Tibial artery (tissue), 4 donors: Measurements from ENCODE around the gene SNX9.
"Not testable (repeated sequence)": the region's sequence is repeated elsewhere in the genome, so short reads cannot be mapped to it uniquely, and the experiment has no call there.

ENCODE experiments used
- DNase-seq, 2 donors: peaks; one replicate each; pipeline ENCODE4 v3.0.0-alpha.2; 2019
- H3K27ac ChIP-seq, 2 donors: fragments of 200-600 bp; sonication (generic) in 1 of 2; 1 replicate in 1 of 2; 2 replicates in 1 of 2; pipeline ENCODE4 v1.5.1; 2018 to 2019; ENCODE audit warnings: mild to moderate bottlenecking in 1 of 2
- H3K27me3 ChIP-seq, 2 donors: fragments of 200-600 bp; sonication (generic) in 1 of 2; one replicate each; pipeline versions ENCODE4 v1.5.1 to v1.6.0; 2016 to 2019
- H3K36me3 ChIP-seq, 3 donors: fragments of 200-600 bp; sonication (generic) in 2 of 3; one replicate each; pipeline ENCODE4 v1.5.1; 2016 to 2019; ENCODE audit warnings: mild to moderate bottlenecking in 2 of 3
- H3K4me1 ChIP-seq, 4 donors: fragments of 200-600 bp; sonication (generic) in 2 of 4; 1 replicate in 3 of 4; 2 replicates in 1 of 4; pipeline ENCODE4 v1.5.1; 2016 to 2019
- H3K4me3 ChIP-seq, 2 donors: fragments of 200-600 bp; sonication (generic) in 1 of 2; 1 replicate in 1 of 2; 2 replicates in 1 of 2; pipeline ENCODE4 v1.5.1; 2018 to 2019; ENCODE audit warnings: mild to moderate bottlenecking in 2 of 2
- H3K9me3 ChIP-seq, 3 donors: fragments of 200-600 bp; sonication (generic) in 1 of 3; one replicate each; pipeline ENCODE4 v1.5.1; 2016 to 2019
- intact Hi-C: fragments of 100-400 bp; cut with DNase I; formaldehyde crosslinking; loops from one replicate; pipeline ENCODE4 v1.15.0; 2023; ENCODE audit warnings: low total_unique reads
- TF ChIP-seq, protein P1 (sequence below), 2 experiments: fragments of 200-600 bp in 1 of 2; fragments of 450-650 bp in 1 of 2; IDR thresholded peaks; one replicate each; pipeline ENCODE4 v1.5.1; 2017 to 2019; ENCODE audit warnings: antibody characterized with exemption in 2 of 2, mild to moderate bottlenecking in 1 of 2, moderate library complexity in 1 of 2

Gene SNX9

DNA sequence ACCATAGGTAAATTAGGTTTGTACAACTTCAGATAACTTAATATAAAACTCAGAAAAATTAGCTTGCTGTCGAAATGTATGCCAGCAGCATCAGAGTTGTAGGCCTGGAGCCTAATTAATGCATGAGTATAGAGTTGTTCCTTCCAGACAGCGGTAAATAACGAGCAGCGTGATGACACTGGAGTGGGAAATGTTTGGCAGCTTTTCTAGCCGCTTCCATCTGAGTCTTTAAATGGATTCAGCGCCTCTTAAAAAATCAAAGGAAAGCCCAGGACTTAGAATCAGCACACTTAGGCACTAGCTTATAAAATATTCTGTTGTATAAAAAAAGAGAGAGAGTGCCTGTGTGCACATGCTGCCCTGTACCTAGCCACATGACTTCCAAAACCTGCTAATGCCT lies 114.9 kb downstream of the SNX9 start:
- peaks cover 88 to 97% (median 97%) of the 10 kb centered on the region in 3 donors for H3K36me3 ChIP-seq
- DNase-seq: no peak
- intact Hi-C loops: no loop called here
- H3K4me3 ChIP-seq: no peak overlapping the region
- TF ChIP-seq, protein P1, sequence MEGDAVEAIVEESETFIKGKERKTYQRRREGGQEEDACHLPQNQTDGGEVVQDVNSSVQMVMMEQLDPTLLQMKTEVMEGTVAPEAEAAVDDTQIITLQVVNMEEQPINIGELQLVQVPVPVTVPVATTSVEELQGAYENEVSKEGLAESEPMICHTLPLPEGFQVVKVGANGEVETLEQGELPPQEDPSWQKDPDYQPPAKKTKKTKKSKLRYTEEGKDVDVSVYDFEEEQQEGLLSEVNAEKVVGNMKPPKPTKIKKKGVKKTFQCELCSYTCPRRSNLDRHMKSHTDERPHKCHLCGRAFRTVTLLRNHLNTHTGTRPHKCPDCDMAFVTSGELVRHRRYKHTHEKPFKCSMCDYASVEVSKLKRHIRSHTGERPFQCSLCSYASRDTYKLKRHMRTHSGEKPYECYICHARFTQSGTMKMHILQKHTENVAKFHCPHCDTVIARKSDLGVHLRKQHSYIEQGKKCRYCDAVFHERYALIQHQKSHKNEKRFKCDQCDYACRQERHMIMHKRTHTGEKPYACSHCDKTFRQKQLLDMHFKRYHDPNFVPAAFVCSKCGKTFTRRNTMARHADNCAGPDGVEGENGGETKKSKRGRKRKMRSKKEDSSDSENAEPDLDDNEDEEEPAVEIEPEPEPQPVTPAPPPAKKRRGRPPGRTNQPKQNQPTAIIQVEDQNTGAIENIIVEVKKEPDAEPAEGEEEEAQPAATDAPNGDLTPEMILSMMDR (IDR thresholded peaks at IDR 0.05): no peak
- no peak overlapping the region for H3K27ac ChIP-seq
- no peaks in the 10 kb centered on the region for H3K27me3 ChIP-seq
- H3K4me1 ChIP-seq: no peaks in the 10 kb centered on the region
- no peaks in the 10 kb centered on the region for H3K9me3 ChIP-seq

DNA sequence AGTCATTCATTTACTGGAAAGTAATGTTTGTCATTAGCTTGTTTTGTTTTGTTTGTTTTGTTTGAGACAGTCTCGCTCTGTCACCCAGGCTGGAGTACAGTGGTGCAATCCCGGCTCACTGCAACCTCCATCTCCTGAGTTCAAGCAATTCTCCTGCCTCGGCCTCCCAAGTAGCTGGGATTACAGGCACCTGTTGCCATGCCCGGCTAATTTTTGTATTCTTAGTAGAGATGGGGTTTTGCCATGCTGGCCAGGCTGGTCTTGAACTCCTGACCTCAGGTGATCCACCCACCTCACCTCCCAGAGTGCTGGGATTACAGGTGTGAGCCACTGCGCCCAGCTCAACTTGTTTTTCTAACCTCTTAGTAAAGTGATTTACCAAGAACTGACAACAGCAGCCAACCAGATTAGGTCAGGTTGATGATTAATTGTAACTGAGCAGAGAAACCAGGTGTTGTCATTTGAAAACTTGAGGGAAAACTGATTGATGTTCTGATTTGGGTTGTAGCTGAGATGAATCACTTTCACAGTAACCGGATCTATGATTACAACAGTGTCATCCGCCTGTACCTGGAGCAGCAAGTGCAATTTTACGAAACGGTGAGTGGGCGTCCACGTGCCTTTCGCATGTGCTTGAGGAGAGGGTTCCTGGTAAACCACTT lies 117.5 kb downstream of the SNX9 start:
- H3K36me3 ChIP-seq: peaks cover 98 to 99% (median 99%) of the 10 kb centered on the region in 3 donors

DNA sequence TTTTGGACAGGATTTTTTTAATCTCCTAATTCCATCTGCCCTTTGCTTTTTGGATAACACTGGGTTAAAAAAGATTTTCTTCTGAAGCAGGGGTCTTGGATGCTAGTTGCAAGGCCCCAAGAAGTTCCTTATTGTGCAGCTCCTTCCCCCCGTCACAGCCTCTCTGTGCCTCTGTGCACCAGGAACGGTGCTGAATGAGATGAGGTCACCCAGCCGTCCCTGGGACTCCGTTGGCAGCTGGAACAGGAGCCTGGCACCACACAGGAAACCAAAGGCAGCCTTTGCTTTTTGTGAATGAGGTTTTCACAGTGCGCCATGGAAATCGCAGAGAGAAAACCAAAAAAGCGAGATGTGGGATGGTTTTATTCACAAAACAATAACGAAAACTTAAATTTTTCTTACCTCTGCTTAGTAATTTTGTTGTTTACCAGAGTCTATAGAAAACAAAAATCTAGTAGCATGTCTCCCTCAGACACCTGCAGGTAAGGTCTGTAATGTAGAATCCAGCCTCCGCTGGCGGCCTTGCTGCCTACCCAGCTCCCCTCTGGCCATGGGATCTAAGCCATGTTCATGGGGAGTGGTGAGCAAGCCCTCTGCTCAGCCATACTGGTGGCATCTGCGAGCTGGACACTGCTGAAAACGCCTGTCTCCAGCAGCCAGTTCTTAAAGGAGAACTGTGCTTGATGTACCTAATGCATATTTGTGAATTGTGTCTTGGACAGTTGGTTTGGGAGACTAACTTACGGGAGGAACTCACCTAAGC lies 118.2 kb downstream of the SNX9 start:
- Histone ChIP-seq H3K9me3 (no peaks in the 10 kb centered on the region), H3K27ac (no peak overlapping the region), H3K36me3 (peaks cover 93 to 96% (median 94%) of the 10 kb centered on the region in 3 donors), H3K27me3 (no peaks in the 10 kb centered on the region), H3K4me3 (no peak overlapping the region), H3K4me1 (no peaks in the 10 kb centered on the region)
- TF ChIP-seq, protein P1 (IDR thresholded peaks at IDR 0.05): no peak
- intact Hi-C loops: no loop called here
- DNase-seq: no peak

More for the DNA sequence above, 117.5 kb downstream of the SNX9 start:
- H3K27me3 ChIP-seq, DNase-seq, intact Hi-C loops, H3K4me1 ChIP-seq, H3K9me3 ChIP-seq, H3K27ac ChIP-seq, H3K4me3 ChIP-seq: not testable (repeated sequence)

DNA sequence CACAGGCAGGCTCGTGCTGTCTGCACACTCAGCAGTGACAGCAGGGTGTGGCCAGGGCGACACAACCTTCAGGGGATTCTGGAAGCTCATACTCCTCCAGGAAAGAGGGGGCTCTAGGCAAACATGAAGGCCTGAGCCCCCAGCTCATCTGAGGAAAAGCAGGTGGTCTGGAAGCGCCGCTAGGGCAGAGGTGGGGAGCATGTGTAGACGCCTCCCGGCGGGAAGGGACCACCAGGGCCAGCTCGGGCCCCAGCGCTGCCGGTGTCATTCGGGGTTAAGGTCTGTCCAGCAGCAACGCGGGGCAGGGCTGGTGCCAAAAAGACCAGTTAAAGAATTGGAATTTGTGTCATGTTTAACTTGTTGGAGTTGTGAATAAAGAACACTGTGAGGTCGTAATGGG lies 119.3 kb downstream of the SNX9 start:
- intact Hi-C loops: no loop called here
- no peak for DNase-seq
- no peaks in the 10 kb centered on the region for H3K9me3 ChIP-seq

DNA sequence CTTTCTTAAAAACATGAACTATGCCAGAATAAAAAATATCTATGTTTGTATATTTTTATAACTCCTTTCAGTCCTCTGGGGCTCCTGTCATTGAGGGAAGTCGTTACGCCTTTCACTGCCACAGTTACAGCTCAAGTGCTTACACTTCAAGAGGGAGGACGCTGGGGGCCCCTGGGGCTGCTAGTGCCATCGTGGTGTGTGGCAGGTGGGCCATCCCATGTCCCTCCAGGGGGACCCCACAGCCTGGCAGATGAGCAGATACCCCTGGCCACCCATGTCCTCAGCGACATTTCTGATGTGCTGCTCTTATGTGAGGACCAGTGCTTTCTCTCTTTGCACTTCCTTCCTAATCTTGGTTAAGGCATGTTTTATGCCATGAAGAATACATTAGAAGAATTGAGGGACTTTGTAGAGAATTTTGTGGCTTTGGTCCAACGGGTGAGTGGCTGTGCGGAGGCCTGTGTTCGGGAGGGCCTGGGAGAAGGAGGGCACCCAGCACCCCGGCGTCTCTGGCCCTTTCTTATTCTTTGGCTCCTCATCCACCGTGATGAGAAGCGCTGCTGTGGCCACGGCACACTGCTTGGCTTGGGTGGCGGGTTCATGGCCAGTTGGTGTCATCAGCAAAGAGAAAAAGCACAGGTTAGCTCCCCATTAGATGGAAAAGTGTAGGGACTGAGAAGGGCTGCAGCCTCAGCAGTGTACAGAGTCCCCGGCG lies 120.4 kb downstream of the SNX9 start:
- H3K27ac ChIP-seq: no peak overlapping the region
- no peak overlapping the region for H3K4me3 ChIP-seq
- TF ChIP-seq, protein P1 (IDR thresholded peaks at IDR 0.05): no peak
- H3K9me3 ChIP-seq: no peaks in the 10 kb centered on the region
- DNase-seq: no peak
- no peaks in the 10 kb centered on the region for H3K27me3 ChIP-seq
- intact Hi-C loops: no loop called here
- H3K36me3 ChIP-seq: peaks cover 73 to 80% (median 78%) of the 10 kb centered on the region in 3 donors
- H3K4me1 ChIP-seq: no peaks in the 10 kb centered on the region

More for the DNA sequence above, 119.3 kb downstream of the SNX9 start:
- no peaks in the 10 kb centered on the region for H3K27me3 ChIP-seq
- TF ChIP-seq, protein P1 (IDR thresholded peaks at IDR 0.05): no peak
- H3K4me3 ChIP-seq: no peak overlapping the region
- no peaks in the 10 kb centered on the region for H3K4me1 ChIP-seq
- H3K27ac ChIP-seq: no peak overlapping the region
- peaks cover 82 to 91% (median 85%) of the 10 kb centered on the region in 3 donors for H3K36me3 ChIP-seq

DNA sequence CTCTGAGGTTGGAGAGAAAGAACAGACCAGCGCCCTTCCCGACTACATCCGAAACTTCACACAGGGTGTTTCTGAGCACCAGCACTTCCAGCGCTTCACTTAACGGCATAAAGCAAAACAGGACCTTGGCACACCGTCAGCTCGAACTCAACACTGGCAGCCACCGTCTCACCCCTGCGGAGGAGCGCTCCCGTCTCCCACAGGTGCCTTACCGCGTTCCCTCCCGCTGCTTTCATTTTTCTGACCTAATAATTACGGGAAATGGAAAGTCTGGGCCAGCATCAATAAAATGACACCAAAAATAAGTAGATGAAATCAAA lies 120.9 kb downstream of the SNX9 start:
- H3K9me3 ChIP-seq: peaks cover 0 to 4% (median 0%) of the 10 kb centered on the region in 3 donors
- intact Hi-C loops: no loop called here

More for the DNA sequence above, 120.9 kb downstream of the SNX9 start:
- H3K27me3 ChIP-seq: no peaks in the 10 kb centered on the region
- no peak for DNase-seq
- H3K4me3 ChIP-seq: no peak overlapping the region
- no peaks in the 10 kb centered on the region for H3K4me1 ChIP-seq
- TF ChIP-seq, protein P1 (IDR thresholded peaks at IDR 0.05): no peak
- no peak overlapping the region for H3K27ac ChIP-seq
- peaks cover 68 to 75% (median 73%) of the 10 kb centered on the region in 3 donors for H3K36me3 ChIP-seq
